Measurements from ENCODE around the gene OR13C4. TPM values are rescaled to one million over a fixed set of nuclear protein-coding genes. Genes with fewer than 3 reads are reported as not detected.

Gene OR13C4
- total and polyA plus RNA-seq, 2 experiments from 2014 or later = not detected

DNA sequence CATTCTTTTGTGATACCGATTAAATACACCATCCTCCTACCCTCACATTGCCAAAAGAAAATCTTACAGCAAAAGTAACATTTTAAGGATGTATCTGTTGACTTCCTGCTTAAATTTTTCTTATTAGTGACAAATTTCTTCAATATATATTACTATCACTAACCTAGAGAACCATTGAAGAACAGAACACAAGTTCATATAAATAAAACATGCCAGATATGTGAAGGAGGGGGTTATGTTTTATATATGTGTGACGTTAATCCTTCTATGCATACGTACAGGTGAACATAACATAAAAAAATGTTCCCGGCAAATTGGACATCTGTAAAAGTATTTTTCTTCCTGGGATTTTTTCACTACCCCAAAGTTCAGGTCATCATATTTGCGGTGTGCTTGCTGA is 23.0 kb downstream of the OR13C4 start, which contains the start of gene OR13F1:
TSS of gene OR13F1 (plus strand) at position 301 of the 400 bp plus-strand sequence. CDS start at position 301, 0 bp downstream.
- H3K27me3 ChIP-seq (replicated peaks; ENCODE audit: insufficient read depth) = no peaks in the 10 kb centered on the region
- TF ChIP-seq EZH2 (IDR thresholded peaks at IDR 0.05; ENCODE audit: insufficient read depth, poor library complexity, severe bottlenecking) (no peak), EZH2phosphoT487 (IDR thresholded peaks at IDR 0.05; ENCODE audit: insufficient read depth, low read depth) (no peak)
- H3K9me2 ChIP-seq (ENCODE audit: insufficient read depth) = no peaks in the 10 kb centered on the region
- H3K27ac ChIP-seq = no peak within 1 kb of the TSS
- H2AFZ ChIP-seq = no peak within 1 kb of the TSS
- H3K36me3 ChIP-seq (ENCODE audit: low read depth) = no peaks in the 10 kb centered on the region
- no peaks in the 10 kb centered on the region for H3F3A ChIP-seq (ENCODE audit: insufficient read depth)
- H3K79me2 ChIP-seq (ENCODE audit: insufficient read depth) = no peaks in the 10 kb centered on the region
- no peaks in the 10 kb centered on the region for H3K9me3 ChIP-seq (ENCODE audit: low read depth)
- no peak within 1 kb of the TSS for H3K4me3 ChIP-seq
- no peak within 1 kb of the TSS for H3K9ac ChIP-seq
- in situ Hi-C loops (cut with MboI) = no loop called here
- no peaks in the 10 kb centered on the region for H4K20me1 ChIP-seq (ENCODE audit: insufficient read depth)
- no peak for DNase-seq
- H3K4me1 ChIP-seq (ENCODE audit: insufficient read depth) = no peaks in the 10 kb centered on the region
- WGBS, 2 experiments (ENCODE audit: low coverage in 1 of 2, low lambda C conversion rate in 2 of 2, missing lambda C conversion rate in 2 of 2) = 56 to 60% methylated on average over 5 of the region's 5 CpGs
- no peak within 1 kb of the TSS for H3K4me2 ChIP-seq (ENCODE audit: unreplicated experiment)

DNA sequence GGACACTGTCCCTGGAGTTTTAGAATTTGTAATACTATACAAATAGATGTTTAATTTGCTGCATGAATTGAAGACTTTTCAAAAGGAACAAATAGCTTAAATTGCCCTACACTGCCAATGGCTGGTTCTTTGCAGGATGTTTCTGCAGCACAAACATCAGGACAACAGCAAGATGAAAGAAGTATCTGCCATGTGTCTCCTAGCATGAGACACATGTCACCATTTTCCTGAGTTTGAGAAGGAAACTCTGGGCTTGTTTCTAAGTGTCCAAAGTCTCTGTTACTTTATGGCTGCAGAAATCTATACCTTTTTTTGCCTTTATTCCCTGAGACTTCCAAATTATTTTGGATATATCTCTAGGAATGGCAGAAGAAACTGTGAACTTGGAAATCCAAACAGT is 23.6 kb downstream of the OR13C4 start:
- DNase-seq = no peak
- TF ChIP-seq EZH2 (IDR thresholded peaks at IDR 0.05; ENCODE audit: insufficient read depth, poor library complexity, severe bottlenecking) (no peak), EZH2phosphoT487 (IDR thresholded peaks at IDR 0.05; ENCODE audit: insufficient read depth, low read depth) (no peak)
- no peaks in the 10 kb centered on the region for H3K27me3 ChIP-seq (replicated peaks; ENCODE audit: insufficient read depth)
- H4K20me1 ChIP-seq (ENCODE audit: insufficient read depth) = no peaks in the 10 kb centered on the region
- H3K9ac ChIP-seq = no peak overlapping the region
- no peak overlapping the region for H3K4me3 ChIP-seq
- H3K79me2 ChIP-seq (ENCODE audit: insufficient read depth) = no peaks in the 10 kb centered on the region
- H3F3A ChIP-seq (ENCODE audit: insufficient read depth) = no peaks in the 10 kb centered on the region
- in situ Hi-C loops (cut with MboI) = no loop called here
- H3K9me3 ChIP-seq (ENCODE audit: low read depth) = no peaks in the 10 kb centered on the region
- H3K4me1 ChIP-seq (ENCODE audit: insufficient read depth) = no peaks in the 10 kb centered on the region
- H3K27ac ChIP-seq = no peak overlapping the region
- no peak overlapping the region for H2AFZ ChIP-seq
- no peak overlapping the region for H3K4me2 ChIP-seq (ENCODE audit: unreplicated experiment)
- no peaks in the 10 kb centered on the region for H3K36me3 ChIP-seq (ENCODE audit: low read depth)
- H3K9me2 ChIP-seq (ENCODE audit: insufficient read depth) = no peaks in the 10 kb centered on the region

DNA sequence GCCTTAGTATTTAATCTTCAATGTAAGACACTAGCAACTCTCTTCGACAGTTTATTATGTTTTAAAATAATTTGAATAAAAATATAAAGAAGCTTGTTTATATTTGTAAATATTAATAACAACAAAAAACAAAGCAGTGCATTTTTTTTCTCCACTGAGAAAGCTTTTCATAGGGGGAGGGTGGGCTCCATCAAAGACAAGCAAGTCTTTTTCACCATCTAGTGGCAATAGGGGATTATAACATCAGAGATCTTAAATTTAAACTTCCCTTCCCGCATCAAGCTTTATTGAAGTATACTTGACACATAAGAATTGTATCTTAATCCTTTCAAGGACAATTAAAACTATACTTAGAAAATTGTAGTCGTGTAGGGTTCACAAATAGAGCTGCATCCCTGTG is 32.2 kb downstream of the OR13C4 start:
- no peaks in the 10 kb centered on the region for H4K20me1 ChIP-seq (ENCODE audit: insufficient read depth)
- WGBS, 2 experiments (ENCODE audit: low coverage in 1 of 2, low lambda C conversion rate in 2 of 2, missing lambda C conversion rate in 2 of 2) = 3 to 6% methylated on average over 3 of the region's 3 CpGs
- H3K36me3 ChIP-seq (ENCODE audit: low read depth) = no peaks in the 10 kb centered on the region
- no peaks in the 10 kb centered on the region for H3K9me2 ChIP-seq (ENCODE audit: insufficient read depth)
- DNase-seq = peak; percentile 15
- in situ Hi-C loops (cut with MboI) = no loop called here
- H3K4me2 ChIP-seq (ENCODE audit: unreplicated experiment) = no peak overlapping the region
- H3K4me1 ChIP-seq (ENCODE audit: insufficient read depth) = no peaks in the 10 kb centered on the region
- no peaks in the 10 kb centered on the region for H3K79me2 ChIP-seq (ENCODE audit: insufficient read depth)
- no peak overlapping the region for H3K27ac ChIP-seq
- no peaks in the 10 kb centered on the region for H3K27me3 ChIP-seq (replicated peaks; ENCODE audit: insufficient read depth)
- no peak overlapping the region for H3K9ac ChIP-seq
- no peak for TF ChIP-seq EZH2phosphoT487 (IDR thresholded peaks at IDR 0.05; ENCODE audit: insufficient read depth, low read depth)
- TF ChIP-seq EZH2 (IDR thresholded peaks at IDR 0.05; ENCODE audit: insufficient read depth, poor library complexity, severe bottlenecking) = no peak
- no peak overlapping the region for H3K4me3 ChIP-seq
- H3K9me3 ChIP-seq (ENCODE audit: low read depth) = no peaks in the 10 kb centered on the region
- no peak overlapping the region for H2AFZ ChIP-seq
- H3F3A ChIP-seq (ENCODE audit: insufficient read depth) = no peaks in the 10 kb centered on the region

DNA sequence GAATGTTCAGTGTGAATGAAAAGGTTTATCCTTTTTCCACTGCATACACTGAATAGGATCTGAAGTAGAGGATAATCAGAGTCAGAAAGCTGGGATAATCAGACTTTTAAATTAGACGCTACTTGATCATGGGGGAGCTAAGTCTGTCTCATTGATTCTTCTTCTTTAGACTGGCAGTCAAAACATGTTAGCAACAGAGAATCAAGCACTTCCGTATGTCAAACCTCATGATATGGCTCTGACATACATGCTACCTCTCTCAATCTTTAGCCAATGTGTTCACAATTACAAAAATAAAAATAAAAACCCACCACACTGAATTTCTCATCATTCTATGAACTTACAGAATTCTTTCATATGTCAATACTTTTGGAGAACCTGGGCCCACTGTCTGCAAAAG is 42.0 kb downstream of the OR13C4 start:
- Histone ChIP-seq H4K20me1 (ENCODE audit: insufficient read depth) (no peaks in the 10 kb centered on the region), H3K4me3 (no peak overlapping the region), H3K36me3 (ENCODE audit: low read depth) (no peaks in the 10 kb centered on the region), H3K9ac (no peak overlapping the region), H3K79me2 (ENCODE audit: insufficient read depth) (no peaks in the 10 kb centered on the region), H3K9me2 (ENCODE audit: insufficient read depth) (no peaks in the 10 kb centered on the region), H3F3A (ENCODE audit: insufficient read depth) (no peaks in the 10 kb centered on the region), H2AFZ (no peak overlapping the region), H3K27me3 (replicated peaks; ENCODE audit: insufficient read depth) (no peaks in the 10 kb centered on the region), H3K27ac (no peak overlapping the region), H3K4me1 (ENCODE audit: insufficient read depth) (no peaks in the 10 kb centered on the region), H3K9me3 (ENCODE audit: low read depth) (no peaks in the 10 kb centered on the region), H3K4me2 (ENCODE audit: unreplicated experiment) (no peak overlapping the region)
- WGBS, 2 experiments (ENCODE audit: low coverage in 1 of 2, low lambda C conversion rate in 2 of 2, missing lambda C conversion rate in 2 of 2) = 42 to 57% methylated on average over 2 of the region's 2 CpGs
- in situ Hi-C loops (cut with MboI) = no loop called here
- TF ChIP-seq EZH2phosphoT487 (IDR thresholded peaks at IDR 0.05; ENCODE audit: insufficient read depth, low read depth) (no peak), EZH2 (IDR thresholded peaks at IDR 0.05; ENCODE audit: insufficient read depth, poor library complexity, severe bottlenecking) (no peak)
- no peak for DNase-seq

DNA sequence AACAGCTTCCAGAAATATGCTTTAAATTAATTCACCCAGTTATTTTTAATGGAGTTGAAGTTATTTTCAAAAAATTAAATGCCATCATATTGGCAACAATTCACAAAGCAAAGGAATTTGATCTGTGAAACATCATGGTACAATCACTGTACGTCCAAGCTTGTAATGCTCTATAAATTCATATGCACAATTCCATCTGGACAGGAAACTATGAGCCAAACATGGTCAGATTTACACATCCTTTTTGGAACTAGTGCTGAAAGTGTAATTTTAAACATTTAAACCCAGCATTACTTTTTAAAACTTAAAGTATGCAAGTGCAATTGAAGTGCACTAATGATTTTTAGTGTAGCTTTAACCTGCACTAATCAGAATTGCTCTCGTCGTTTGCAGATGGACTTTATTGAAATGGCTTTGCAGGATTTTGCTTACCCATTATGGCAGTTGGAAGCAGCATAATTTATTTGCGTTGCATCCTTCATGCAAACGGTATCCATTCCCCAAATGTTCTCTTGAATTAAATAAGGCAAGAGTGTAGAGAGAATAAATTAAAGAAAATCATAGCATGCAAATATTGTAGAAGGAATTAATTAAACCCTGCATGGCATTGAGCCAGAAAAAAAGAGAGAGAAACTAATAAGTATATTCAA is 44.0 kb downstream of the OR13C4 start:
- 6 to 11% methylated on average over 5 of the region's 5 CpGs for WGBS, 2 experiments (ENCODE audit: low coverage in 1 of 2, low lambda C conversion rate in 2 of 2, missing lambda C conversion rate in 2 of 2)
- no peaks in the 10 kb centered on the region for H3K9me2 ChIP-seq (ENCODE audit: insufficient read depth)
- no peaks in the 10 kb centered on the region for H3K9me3 ChIP-seq (ENCODE audit: low read depth)
- H2AFZ ChIP-seq = no peak overlapping the region
- no peaks in the 10 kb centered on the region for H3K79me2 ChIP-seq (ENCODE audit: insufficient read depth)
- H3K9ac ChIP-seq = no peak overlapping the region
- H3K27me3 ChIP-seq (replicated peaks; ENCODE audit: insufficient read depth) = no peaks in the 10 kb centered on the region
- no peak overlapping the region for H3K4me2 ChIP-seq (ENCODE audit: unreplicated experiment)
- no peaks in the 10 kb centered on the region for H3F3A ChIP-seq (ENCODE audit: insufficient read depth)
- in situ Hi-C loops (cut with MboI) = no loop called here
- H4K20me1 ChIP-seq (ENCODE audit: insufficient read depth) = no peaks in the 10 kb centered on the region
- H3K27ac ChIP-seq = no peak overlapping the region
- no peaks in the 10 kb centered on the region for H3K36me3 ChIP-seq (ENCODE audit: low read depth)
- TF ChIP-seq EZH2 (IDR thresholded peaks at IDR 0.05; ENCODE audit: insufficient read depth, poor library complexity, severe bottlenecking) (no peak), EZH2phosphoT487 (IDR thresholded peaks at IDR 0.05; ENCODE audit: insufficient read depth, low read depth) (no peak)
- H3K4me1 ChIP-seq (ENCODE audit: insufficient read depth) = no peaks in the 10 kb centered on the region
- no peak for DNase-seq
- no peak overlapping the region for H3K4me3 ChIP-seq

Other genes with a start within 250 kb of the OR13C4 start
- not detected in 2 replicates for gene OR13F1, start 22.9 kb downstream of the OR13C4 start, total RNA-seq (2014; rRNA removed; shearing (Covaris generic))
- not detected in 2 replicates for gene OR13F1, start 22.9 kb downstream of the OR13C4 start, polyA plus RNA-seq (2016; fragmentation: Nextera tagmentation; extraction: Ambion mirVana)
- not detected in 2 replicates for gene OR13C3, start 9.6 kb upstream of the OR13C4 start, total RNA-seq (2014; rRNA removed; shearing (Covaris generic))
- gene OR13C3, start 9.6 kb upstream of the OR13C4 start, polyA plus RNA-seq (2016; fragmentation: Nextera tagmentation; extraction: Ambion mirVana) = not detected in 2 replicates
- gene OR13C8, start 42.0 kb upstream of the OR13C4 start, total RNA-seq (2014; rRNA removed; shearing (Covaris generic)) = not detected in 2 replicates
- gene OR13C8, start 42.0 kb upstream of the OR13C4 start, polyA plus RNA-seq (2016; fragmentation: Nextera tagmentation; extraction: Ambion mirVana) = not detected in 2 replicates
- gene OR13C5, start 72.2 kb upstream of the OR13C4 start, total RNA-seq (2014; rRNA removed; shearing (Covaris generic)) = not detected in 2 replicates
- not detected in 2 replicates for gene OR13C5, start 72.2 kb upstream of the OR13C4 start, polyA plus RNA-seq (2016; fragmentation: Nextera tagmentation; extraction: Ambion mirVana)
- not detected in 2 replicates for gene OR13C2, start 78.4 kb upstream of the OR13C4 start, total RNA-seq (2014; rRNA removed; shearing (Covaris generic))
- gene OR13C2, start 78.4 kb upstream of the OR13C4 start, polyA plus RNA-seq (2016; fragmentation: Nextera tagmentation; extraction: Ambion mirVana) = not detected in 2 replicates
- gene OR13C9, start 91.0 kb upstream of the OR13C4 start, total RNA-seq (2014; rRNA removed; shearing (Covaris generic)) = not detected in 2 replicates
- not detected in 2 replicates for gene OR13C9, start 91.0 kb upstream of the OR13C4 start, polyA plus RNA-seq (2016; fragmentation: Nextera tagmentation; extraction: Ambion mirVana)
- gene OR13D1, start 167.3 kb upstream of the OR13C4 start, total RNA-seq (2014; rRNA removed; shearing (Covaris generic)) = not detected in 2 replicates
- not detected in 2 replicates for gene OR13D1, start 167.3 kb upstream of the OR13C4 start, polyA plus RNA-seq (2016; fragmentation: Nextera tagmentation; extraction: Ambion mirVana)
- 52.6 and 55.3 TPM in 2 replicates for gene NIPSNAP3A, start 220.5 kb upstream of the OR13C4 start, total RNA-seq (2014; rRNA removed; shearing (Covaris generic))
- gene NIPSNAP3A, start 220.5 kb upstream of the OR13C4 start, polyA plus RNA-seq (2016; fragmentation: Nextera tagmentation; extraction: Ambion mirVana) = 64.2 and 66.2 TPM in 2 replicates
- 0.54 and 5.9 TPM in 2 replicates for gene NIPSNAP3B, start 236.9 kb upstream of the OR13C4 start, total RNA-seq (2014; rRNA removed; shearing (Covaris generic))
- 1.6 and 2.1 TPM in 2 replicates for gene NIPSNAP3B, start 236.9 kb upstream of the OR13C4 start, polyA plus RNA-seq (2016; fragmentation: Nextera tagmentation; extraction: Ambion mirVana)